Parietal lobe (tissue), 1 donor: Measurements from ENCODE around the gene SLC22A15. TPM values are rescaled to one million over a fixed set of nuclear protein-coding genes. Genes with fewer than 3 reads are reported as not detected.

Experiments used
- total RNA-seq: library from RNA; depleted of rRNA; stranded (reverse); fragments of >200 nt; gene quantifications from one replicate; pipeline ENCODE4 v1.2.3, GENCODE V29; 2014

The SLC22A15 gene
- total RNA-seq = 13.1 TPM

DNA sequence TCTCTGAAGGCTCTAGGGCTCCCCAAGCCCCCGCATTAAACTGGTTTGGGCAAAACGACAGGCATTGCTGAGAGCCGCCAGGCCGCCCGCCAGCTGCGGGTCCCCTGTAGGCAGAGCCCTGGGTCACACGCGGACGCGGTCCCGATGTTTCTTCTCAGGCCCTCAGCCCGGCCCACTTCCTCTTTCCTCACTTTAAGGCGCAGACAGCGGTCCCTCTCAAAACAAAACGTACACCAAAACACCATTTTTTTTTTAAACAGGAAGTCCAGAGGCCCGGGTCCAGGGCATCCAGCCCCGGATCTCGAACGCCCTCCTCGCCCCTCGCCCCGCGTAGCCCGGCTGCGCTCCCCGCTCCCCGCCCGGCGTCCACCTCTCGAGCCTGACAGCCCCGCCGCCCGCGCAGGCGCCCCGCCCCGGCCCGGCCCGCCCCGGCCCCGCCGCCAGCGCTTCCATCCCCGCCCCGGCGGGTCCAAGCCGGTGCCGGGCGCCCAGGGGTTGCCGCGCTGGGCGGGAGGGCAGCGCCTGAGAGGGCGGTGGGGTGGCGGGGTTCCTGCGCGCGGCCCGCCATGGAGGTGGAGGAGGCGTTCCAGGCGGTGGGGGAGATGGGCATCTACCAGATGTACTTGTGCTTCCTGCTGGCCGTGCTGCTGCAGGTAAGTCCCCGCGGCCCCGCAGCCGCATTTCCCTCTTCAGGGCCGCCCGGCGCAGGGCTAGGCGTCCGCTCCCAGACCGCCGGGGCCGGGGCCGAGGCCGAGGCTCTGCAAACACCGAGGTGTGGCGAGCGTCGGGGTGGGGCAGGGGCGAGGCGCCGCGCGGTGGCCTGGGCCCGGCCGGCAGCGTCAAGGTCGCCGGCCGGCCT is at the start of gene SLC22A15:
Gene SLC22A15 (plus strand): TSS at position 452 of the 859 bp plus-strand sequence. CDS start 115 bp downstream, at position 567.

DNA sequence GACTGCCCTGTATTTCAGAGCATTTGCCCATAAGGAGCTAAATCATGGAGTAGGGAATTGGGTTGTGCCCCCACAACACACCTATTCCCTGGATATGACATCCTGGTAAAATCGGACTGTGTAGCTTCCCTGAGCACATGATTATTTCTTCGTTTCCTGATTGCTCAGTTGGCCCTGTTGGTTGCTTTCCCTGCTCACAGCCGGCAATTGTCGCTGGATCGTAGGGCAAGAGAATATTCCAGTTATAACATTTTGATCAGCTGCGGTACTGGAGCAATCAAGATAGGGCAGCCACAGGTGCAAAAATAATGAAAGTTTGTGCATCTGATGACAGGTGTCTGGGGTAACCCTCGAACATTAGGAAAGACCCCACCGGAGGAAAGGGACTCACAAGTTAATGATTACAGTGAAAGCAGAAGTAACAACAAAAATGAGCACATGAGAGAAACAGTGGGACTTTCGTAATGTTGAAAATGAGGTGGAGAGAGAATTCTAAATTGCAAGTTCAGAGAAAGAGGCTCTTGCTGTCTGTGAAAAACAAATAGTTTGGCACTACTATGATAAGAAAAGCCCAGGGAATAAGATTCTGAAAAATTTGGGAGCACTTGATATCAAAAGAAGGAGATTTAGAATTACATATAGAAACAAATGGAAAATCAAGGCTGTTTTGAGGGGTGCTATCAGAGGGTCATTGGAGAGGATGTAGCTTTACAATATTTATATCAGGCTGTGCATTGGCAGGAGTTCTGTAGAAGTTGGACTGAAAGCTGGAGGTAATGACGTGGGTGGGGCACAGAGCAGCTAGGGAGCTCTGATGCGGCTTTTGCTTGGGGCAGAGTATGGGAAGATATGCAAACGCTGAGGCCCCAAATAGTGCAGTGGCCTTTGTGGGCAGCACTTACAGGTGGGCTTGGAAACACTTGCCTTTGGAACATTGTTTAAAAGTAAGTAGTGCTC is 134.5 kb downstream of the SLC22A15 start, which contains the start of gene MAB21L3:
Gene MAB21L3 (plus strand): TSS at position 833 of the 957 bp plus-strand sequence. CDS start 1,217 bp downstream, outside the sequence.

Other genes with a start within 250 kb of the SLC22A15 start
- not detected for gene CASQ2, start 207.8 kb upstream of the SLC22A15 start, total RNA-seq
- 1.9 TPM for gene NHLH2, start 135.4 kb upstream of the SLC22A15 start, total RNA-seq
- not detected for gene MAB21L3, start 134.9 kb downstream of the SLC22A15 start, total RNA-seq